GM18861 (cell line): Measurements from ENCODE around the gene B4GALT4.

Source experiments
- ATAC-seq: cut with Tn5 transposase; IDR thresholded peaks from one replicate; pipeline ENCODE4 v1.9.1; 2021; ENCODE audit not compliant: unreplicated experiment

Gene B4GALT4

DNA sequence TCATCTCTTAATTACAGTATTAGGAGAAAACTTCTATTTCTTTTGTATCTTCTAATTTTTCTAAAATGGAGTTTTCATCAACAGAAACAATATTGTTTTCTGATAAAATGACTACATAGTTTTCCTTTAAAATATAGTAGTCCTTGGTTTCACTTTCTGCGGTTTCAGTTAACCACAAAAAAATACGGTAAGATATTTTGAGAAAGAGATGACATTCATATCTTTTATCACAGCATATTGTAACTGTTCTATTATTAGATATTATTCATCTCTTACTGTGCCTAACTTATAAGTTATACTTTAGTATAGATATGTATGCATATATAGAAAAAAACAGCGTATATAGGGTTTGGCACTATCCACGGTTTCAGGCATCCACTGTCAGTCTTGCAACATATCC lies 2.3 kb downstream of the B4GALT4 start:
- ATAC-seq = no peak

- no peak for ATAC-seq
Measured at GRCh38 chr3:119237299-119237698, 3.4 kb downstream of the B4GALT4 start.

DNA sequence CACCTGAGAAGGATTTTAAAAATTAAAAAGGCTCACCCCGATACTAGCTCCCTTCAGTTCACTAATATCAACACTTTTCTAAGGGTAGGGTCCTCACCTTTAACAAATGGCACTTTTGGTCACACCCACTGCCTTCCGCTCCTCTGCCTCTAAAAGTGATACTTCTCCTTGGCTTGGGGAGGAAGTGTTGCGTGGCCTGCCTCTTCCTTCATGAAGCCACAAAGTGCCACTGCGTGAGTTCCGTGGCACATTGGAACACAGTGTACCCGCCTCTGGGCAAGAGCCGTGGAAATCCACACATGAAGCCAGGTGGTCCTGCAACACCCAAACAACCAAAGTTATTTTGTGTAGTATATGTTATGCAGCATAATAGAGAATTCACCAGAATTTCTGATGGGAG lies 3.9 kb downstream of the B4GALT4 start:
- ATAC-seq = no peak

DNA sequence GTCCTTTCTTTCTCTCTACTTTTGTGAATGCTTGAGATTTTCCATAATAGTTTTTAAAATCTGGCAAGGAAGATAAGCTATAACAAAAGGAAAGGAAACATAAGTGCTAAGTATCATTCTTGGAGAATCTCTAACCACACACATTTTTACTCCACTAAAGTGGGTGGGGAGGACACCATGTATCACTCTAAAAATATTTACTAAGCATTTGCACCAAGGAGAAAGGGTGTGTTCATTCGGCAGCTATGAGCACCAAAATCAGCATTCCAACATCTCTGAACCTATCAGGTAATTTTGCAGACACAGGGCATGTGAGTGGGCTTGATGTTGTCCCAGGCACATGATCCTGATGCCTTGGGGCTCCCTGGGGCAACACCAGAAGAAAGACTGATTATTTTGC lies 5.5 kb downstream of the B4GALT4 start:
- no peak for ATAC-seq

GRCh38 chr3:119234610-119235009 lies 6.1 kb downstream of the B4GALT4 start:
- ATAC-seq = no peak

DNA sequence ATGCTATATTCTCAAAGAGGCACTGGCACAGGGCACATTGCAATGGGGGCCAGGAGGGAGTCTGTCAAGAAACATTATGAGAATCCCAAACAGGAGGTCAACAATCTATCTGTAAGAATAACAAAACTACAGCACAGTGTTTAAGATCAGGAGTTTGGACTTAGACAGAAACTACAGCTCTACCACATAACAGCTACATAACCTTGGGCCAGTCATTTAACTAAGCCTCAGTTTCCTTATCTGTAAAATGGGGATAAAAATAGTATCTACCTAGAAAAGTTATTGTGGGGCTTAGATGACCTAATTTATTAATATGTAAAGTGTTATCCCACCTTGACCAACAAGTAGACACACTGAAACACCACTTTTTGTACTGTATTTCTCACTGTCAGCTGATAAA lies 9.9 kb downstream of the B4GALT4 start:
- no peak for ATAC-seq

DNA sequence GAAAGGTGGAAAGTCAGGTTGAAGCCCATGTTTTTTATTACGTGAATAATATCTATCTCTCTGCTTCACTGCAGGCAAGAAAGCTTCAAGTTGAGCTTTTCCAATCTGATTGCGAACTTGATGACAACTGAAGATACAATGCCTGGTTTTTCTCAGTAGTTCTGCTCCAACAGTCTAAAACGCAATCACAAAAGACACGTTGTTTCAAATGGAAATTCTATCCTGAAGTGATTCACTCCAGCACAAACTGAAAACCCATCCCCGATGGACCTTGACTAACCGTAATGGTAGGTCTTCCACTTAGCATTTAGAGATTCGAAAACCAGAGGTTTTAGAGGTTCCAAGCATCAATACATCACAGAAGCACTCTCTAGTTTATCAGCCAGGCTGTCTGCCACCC lies 10.6 kb downstream of the B4GALT4 start:
- ATAC-seq = no peak

DNA sequence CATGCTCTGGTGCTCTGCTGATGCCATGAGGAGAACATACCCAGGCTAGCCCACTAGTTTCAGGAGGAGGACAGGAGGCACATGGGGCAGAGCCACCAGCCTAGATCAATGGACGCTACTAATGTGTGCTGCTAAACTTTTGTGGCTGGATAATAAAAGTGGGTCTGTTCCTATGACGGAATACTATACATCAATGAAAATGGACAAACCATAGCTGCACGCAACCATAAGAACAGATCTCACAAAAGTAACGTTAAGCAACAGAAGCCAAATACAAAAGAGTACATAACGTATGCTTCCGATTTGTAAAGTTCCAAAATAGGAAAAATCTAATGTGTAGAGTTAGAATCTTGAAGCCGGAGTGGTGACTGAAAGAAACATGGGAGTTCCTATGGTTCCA lies 11.5 kb downstream of the B4GALT4 start:
- ATAC-seq = no peak

DNA sequence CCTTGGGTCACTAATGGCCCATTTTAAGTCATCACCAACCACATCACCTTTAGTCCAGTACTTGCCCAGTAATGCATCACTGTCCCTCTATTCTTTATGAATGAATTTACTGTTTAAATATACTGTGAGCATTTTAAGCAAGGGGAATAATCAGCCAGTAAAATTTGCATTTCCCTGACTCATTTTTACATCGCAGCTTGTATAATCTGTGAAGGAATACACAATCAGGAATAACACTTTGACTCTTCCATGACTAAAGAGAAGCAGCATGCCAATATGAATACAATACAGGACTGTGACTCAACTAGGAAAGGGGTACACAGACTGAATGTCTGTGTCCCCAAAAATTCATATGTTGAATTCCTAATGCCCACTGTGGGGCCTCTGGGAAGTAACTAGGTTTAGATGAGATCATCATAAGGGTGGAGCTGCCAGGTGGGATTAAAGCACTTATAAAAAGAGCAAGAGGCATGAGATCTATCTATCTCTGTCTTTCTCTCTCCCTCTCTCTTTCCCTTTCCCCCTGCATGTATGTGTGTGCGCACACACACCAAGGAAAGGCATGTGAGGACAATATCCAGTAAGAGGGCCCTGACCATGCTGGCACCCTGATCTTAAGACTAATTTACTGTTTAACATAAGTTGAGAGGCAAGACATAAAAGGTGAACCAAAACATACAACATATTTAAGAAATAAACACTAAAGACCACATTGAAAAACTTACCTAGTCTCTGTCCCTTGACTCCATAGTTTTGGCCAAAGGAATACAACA lies 12.1 kb downstream of the B4GALT4 start:
- ATAC-seq = no peak

DNA sequence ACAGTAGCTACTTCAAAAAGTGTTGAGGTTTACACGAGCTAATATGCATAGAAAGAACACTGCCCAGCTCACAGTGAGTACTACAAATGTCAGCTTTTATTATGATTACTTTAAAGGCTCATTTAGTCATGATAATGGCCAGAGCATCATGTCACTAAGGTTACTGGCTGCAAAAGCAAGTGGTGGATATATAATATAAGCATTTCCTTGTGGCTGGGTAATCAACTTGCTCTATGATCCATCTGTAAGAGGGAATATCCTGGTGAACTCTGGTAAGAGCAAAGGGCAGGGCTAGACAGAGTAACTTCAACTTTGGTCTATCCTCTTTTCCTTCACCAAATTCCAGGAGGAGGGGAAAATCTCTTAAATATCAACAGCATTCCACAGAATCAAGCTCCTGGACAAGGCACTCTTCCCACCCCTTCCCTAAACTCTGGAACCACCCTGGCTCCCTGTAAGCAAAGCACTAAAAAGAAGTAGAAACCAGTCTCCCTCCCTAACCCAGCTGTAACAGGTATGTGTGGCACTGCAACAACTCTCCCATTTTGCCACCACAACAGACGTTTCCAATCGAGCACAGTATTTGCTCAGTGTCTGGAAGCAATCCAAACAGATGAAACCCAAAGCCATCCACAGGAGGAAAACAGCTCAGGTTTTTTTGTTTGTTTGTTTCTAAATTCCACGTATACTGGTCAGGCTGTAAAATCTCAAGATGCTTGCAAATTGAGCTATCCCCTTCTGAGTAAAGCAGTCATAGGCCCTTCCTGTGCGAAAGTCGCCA lies 13.4 kb downstream of the B4GALT4 start:
- no peak for ATAC-seq

- ATAC-seq = no peak
Measured at GRCh38 chr3:119225121-119225520, 15.6 kb downstream of the B4GALT4 start.

DNA sequence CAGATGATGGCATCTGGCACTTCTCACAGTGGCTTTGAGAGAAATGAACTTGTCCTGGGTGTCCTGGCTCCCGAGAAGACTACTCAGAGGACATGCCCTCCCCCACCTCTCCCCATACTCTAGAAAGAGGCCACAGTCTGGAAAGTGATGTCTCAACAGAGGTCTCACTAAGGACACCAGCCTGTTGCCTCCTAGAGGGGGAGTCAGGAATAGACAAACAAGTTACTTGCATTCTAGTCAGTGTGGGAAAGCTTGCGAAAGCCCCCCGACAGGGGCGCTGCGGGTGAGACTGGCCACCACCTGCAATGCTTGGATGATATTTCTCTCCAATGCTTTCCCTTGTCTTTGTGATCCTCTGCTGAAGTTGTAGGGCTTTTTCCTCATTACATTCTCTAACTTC lies 17.2 kb downstream of the B4GALT4 start:
- ATAC-seq = no peak

GRCh38 chr3:119222391-119222790 lies 18.3 kb downstream of the B4GALT4 start:
- no peak for ATAC-seq

- no peak for ATAC-seq
Measured at GRCh38 chr3:119221779-119222320, 18.8 kb downstream of the B4GALT4 start.

DNA sequence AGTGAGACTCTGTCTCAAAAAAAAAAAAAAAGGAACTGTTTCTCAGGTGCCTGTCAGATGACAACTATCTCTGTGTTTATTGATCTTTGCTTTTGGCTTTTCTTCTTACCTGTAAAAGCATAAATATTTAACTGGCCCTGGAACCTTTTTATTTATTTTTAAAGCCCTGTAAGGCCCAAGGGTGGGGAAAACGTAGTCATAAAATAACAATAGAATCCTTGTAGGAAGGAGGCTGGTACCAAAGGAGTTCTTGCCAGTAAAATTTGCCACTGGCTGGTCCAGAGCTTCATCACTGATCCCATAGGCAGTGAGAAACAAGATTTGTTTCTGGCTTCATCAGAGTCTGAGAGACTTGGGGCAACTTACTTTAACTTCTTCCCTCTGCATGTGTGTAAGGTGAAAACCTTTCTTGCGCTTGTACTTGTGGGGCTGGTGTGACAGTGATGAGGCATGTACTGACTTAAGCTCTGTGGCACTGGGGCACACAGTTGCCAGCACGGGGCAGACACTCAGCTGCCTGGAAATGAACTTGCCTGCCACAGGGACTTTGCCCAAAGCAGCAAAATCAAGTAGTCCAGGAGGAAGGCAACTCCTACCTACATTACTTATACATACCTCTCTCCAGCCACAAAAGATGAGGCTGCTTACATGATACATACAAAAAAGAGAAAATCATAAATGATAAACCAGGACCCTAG lies 19.6 kb downstream of the B4GALT4 start:
- ATAC-seq = no peak

DNA sequence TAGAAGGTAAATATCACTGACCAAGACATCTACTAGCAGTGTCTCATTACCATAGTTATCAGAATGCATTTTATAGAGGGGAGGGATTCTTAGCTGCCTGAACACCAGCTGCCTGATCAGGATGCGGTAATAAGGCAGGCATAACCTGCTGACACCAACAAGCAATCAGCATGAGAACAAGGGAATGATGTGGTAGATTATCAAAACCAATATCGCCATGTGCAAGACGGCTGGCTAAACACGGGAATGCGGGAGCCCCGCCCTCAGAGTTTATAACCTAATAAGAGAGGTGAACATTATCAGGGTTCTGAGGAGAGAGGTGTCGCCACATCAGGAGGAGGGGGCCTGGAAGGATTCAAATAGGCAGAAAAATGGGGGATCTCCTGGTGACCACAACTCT lies 20.5 kb downstream of the B4GALT4 start:
- ATAC-seq = no peak

DNA sequence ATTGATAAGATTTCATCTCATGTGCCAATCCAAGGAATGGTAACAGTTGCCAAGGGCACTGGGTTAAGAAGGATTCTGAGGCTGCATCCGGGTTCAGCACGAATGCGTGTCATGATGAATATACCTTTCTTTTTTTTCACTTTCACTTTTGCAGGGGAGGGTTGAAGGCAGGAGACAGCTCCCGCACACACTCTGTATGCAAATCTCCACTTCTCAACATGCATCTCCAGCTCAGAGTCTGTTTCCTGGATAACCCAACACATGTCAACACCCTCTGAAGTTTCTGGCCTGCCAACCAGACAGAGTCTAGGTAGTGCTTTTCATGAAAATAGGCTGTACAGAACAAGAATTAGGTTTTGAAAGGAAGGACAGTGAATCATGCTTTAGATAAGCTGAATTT lies 21.6 kb downstream of the B4GALT4 start:
- peak; percentile 100 for ATAC-seq

- ATAC-seq = no peak
Measured at GRCh38 chr3:119211803-119212202, 28.9 kb downstream of the B4GALT4 start.

- ATAC-seq = no peak
Measured at GRCh38 chr3:119211193-119211592, 29.5 kb downstream of the B4GALT4 start.

- no peak for ATAC-seq
Measured at GRCh38 chr3:119207512-119207875, 33.2 kb downstream of the B4GALT4 start.

DNA sequence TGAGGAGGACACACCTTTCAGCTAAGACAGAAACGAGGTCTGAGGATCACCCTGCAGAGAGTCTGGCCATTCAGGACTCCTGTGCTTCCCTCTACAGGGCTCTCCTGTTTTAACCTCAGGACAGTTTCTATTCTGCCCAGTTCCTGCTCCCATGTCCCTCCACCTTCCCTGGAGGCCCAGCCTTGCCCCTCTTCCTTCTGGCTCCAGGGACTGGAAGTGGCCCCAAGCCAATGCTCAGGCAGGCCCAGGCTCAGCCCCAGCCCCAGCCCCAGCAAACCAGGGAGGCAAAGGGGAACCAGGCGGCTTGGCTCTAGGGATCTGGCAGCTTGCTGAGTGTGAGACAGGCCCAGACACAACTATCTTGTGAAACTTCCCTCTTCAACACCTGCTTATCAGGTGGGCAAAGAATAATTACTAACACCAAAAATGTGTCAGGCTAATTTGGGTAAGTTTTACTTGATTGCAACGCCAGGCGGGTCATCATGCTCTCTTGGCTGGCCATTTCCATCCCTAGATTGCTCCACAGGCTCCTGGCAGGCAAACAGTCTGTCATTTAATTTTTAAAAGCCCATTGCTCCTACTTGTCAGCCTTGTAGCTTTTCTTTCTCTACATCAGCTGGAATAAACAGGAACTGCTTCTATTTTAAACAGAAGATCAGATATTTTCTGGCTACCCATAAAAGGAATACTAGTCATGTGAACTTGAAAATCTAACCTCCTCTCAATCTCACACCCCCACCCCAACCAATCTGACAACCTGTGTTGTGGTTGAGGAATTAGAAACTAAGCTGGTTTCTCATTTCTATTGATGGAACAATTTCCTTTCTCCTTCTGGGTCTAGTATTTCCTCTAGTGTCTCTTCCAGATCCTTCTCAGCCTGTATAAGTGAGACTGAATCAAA lies 33.8 kb downstream of the B4GALT4 start:
- no peak for ATAC-seq
